Embryonic facial prominence (tissue), 1 donor: ENCODE measurements around the gene LPAR5.

Source experiments
- DNase-seq: peaks from one replicate; pipeline ENCODE4 v3.0.0-alpha.2; 2016; ENCODE audit errors: extremely low spot score

Gene LPAR5

DNA sequence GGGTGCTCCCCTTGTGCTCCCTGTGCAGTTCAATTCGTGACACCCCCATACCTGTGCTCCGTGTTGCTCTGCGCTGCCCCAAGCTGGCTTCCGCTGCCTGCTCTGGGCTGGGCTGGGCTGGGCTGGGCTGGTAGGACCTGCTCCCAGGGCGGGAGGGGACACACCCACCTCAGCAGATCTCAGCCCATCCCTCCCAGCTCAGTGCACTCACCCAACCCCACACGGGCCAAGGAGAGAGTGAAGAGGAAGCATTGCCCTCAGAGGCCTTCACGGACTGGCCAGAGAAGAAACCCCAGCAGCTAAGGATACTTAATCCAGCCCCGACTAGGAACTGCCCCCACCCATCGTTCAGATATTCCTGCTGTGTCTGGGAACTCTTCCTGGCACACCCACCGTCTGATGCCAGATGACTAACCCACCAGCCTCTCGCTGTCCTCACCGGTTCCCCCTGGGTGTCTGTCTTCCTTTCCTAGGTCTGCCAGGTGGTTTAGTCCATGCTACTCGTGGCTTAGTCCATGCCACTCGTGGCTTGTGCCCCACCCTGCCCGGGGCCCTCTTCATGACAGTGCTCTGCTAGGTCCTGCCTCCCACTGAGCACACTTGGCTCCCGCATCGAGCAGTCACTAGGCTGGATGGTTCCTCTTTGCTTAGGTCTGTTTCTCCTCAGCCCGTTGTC is at the start of gene LPAR5:
LPAR5 (minus strand) TSS at position 104 of the 676 bp plus-strand sequence. CDS start 14,711 bp downstream, outside the sequence.
- no peak for DNase-seq

DNA sequence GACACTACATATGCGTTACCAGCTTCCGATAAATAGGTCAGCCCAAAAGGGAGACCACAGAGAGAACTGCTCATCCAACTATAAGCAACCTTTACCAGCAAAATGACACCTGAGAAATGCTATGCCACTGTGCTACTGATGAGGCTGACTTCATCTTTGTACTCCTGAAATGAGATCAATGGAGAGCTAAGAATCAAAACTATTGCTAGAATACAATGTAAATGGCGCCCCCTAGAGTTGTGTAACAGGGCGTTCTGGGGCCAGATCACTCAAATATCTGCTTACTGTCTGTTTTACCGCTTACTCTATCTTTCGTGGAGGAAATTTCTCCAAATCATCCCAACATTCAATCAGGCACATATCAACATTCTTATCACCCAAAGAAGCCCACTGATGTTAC is 48.9 kb upstream of the LPAR5 start:
- DNase-seq: no peak

DNA sequence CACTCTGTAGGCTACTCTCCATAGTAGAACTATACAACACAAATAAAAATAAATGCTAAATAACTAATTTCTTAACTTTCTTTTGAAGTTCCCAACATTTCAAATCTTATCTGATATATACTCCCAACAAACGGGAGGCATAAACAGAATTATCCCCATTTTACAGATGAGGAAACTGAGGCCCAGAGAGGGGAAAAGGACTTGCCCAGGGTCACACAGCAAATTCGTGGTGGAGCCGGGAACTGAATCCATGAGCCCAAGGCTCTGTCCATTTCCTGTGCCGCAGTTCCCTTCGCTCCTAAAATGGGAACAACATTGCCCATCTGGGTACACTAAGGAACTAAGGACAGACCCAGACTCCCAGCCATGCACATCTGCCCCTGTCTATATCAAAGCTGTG is 41.2 kb upstream of the LPAR5 start:
- DNase-seq: no peak

DNA sequence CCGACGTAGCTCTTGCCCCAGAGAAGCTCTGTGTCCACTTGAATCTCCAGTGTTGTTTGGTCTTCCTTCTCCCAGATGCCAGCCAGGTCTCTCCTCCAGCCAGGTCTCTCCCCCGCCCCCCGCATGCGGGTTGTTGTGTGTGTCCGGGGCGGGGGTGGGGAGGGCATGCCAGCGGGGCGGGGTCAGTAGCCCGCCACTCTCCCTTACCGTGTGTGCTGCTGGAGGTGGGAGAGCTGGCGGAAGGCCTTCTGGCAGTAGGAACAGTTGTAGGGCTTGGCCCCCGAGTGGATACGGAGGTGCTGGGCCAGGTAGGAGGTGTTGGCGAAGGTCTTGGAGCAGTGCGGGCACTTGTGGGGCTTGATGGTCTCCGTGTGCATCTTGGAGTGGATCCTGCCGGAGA is 36.4 kb upstream of the LPAR5 start:
- no peak for DNase-seq

DNA sequence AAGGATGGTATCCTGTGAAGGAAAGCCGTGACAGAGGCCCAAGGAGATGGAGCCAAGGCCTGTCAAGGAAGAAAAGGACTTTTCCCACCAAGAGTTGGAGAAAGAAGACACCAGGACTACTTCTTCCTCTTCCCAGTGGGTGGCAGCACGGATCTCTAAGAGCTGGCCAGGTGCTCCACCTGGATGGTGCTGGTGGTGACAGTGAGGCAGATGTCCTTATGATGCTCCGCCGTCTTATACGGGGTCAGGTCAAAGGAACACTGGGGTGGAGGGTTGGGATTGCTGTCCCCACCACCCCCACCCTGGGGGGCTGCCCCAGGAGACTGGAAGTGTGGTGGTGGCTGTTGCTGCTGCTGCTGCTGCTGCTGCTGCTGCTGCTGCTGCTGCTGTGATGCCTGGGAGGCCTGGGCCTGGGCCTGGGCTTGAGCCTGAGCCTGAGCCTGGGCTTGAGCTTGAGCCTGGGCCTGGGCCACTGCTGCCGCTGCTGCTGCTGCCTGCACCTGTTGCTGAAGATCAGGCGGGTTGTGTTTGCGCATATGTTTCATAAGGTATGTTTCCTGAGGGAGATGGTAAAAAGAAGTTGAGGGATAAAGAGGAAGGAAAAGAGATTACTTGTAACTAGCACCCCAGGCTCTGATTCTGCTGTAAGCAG is 31.9 kb upstream of the LPAR5 start:
- DNase-seq: no peak

DNA sequence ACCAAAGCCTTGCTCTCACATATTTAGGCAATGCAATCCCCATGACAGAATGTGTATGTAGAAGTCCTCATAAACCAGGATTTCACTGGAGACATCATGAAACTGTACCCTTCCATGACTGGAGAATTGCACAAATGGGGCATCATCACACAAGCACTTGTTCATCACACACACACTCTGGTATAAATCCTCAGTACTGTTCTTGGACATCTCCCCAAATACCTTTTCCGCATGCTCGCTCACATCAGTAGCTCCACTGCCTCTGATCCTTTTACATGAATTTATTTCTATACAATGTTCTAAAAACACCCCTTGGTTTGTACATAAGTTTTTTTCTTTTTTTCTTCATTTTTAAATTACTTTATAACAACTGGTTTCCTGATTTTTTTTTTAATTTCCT is 30.5 kb upstream of the LPAR5 start:
- no peak for DNase-seq

DNA sequence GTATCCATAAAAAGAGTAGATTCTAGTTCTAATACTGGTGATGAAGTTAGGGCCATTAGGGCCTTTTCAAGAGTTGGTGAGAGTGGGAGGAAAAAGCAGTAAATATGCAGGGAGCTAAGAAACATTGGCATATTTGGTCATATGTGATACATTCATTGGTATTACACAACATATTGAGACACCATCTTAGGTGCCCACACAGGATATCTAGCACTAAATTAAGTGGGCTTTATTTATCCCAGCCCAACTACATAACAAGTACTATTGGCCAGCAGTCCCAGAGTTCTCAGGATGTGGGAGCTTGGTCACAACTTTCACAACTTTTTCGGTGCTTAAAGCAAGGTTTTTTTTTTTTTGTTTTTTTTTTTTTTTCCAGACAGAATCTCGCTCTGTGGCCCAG is 29.1 kb upstream of the LPAR5 start:
- DNase-seq: no peak

DNA sequence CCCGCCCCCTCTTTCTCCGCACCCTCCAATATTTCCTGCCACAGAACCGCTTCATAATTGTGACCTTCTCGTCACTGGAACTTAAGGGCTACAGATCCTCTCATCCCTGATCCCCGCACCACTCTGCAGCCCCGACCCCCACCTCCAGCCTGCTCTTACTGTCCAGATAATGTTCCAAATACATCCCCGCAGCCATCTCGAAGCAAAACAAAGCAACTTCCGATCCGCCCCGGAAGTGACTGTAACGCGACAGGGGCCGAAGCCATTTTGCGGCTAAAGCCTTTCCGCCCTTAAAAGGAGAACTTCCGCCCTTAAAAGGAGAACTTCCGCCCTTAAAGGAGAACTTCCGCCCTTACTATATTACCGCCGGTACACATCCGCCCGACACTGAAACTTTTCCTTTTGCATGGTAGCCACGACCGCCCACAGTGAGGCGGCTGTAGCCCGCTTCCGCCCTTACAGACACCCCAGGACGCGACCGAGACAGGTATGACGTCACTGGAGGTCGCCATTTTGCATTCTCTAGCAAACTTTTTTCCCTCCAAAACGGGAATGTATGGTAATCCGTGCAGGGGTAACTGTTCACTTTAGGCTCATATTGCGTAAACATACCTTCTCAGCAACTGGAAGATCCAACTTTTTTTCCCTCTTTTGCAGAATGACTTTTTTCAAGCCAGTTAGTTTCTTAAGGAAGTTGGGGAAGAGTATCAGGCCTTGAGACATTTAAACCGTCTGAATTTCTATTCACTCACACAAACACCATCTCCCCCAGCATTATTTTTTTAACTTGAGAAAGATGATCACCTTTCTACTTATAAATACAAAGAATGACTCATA is 27.4 kb upstream of the LPAR5 start, which contains the start of gene ING4:
ING4 (minus strand) TSS at position 214 of the 837 bp plus-strand sequence; CDS start at position 196, 18 bp downstream.
- DNase-seq: peak; percentile 100

DNA sequence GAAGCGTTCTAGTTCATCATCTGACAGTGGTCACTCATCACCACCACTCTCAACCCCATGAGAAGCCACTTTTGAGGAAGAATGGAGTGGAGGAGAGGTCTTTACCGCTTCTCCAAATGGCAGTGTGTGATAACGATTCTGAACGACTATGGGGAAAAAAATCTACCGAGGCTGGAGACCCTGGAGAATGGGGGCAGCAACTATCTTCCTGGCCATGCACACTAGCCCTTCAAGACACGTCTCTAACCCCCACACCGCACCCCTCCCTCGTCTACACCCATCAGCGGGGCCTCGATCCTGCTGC is 26.8 kb upstream of the LPAR5 start:
- DNase-seq: no peak

DNA sequence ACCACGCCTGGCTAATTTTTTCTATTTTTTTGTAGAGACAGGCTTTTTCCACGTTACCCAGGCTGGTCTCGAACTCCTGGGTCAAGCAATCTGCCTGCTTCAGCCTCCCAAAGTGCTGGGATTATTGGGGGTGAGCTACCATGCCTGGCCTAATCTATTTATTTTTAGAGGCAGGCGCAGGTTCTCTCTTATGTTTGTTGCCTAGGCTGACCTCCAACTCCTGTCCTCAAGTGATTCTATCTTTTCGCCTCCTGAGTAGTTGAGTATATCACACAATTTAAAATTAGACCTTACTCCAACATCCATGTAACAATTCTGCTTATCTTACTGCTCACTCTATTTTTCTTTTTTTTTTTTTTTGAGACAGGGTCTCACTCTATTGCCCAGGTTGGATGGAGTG is 18.2 kb upstream of the LPAR5 start:
- no peak for DNase-seq

DNA sequence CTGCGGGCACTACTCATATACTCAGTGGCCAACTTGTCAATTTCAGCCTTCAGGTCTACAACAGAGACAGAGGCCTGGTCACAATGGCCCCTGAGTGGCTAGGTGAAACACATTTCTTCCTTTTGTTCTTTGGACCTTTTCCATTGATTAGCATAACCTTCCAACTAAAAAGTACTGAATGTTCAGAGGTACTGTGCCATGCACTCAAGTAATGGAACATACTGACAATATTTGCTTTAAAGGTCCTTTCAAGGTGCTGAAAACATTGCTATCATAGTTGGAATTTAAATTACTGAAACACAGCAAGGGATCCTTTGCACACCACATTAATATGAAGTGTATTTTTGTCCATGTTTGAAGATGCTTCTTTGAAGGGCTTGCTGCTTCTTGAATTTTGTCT is 17.6 kb upstream of the LPAR5 start:
- DNase-seq: no peak

DNA sequence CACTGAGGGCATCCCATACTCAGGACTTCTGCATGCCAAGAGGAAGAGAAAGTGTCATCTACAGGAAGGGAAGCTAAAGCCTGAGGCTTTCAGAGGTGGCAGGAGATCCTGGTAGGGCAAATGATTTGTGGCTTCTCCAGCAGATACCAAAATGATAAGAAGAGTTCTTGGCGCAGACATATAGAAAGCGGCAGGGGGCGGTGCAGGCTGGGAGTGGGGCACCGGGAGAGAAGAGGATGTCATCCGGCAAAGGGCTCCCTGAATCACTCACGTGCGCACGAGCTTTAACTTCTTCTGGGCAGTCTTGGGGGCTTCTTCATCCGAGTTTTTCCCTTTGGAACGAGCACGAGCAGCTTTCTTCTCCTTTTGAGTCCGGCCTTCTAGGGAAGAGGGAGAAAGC is 16.6 kb upstream of the LPAR5 start:
- DNase-seq: no peak

DNA sequence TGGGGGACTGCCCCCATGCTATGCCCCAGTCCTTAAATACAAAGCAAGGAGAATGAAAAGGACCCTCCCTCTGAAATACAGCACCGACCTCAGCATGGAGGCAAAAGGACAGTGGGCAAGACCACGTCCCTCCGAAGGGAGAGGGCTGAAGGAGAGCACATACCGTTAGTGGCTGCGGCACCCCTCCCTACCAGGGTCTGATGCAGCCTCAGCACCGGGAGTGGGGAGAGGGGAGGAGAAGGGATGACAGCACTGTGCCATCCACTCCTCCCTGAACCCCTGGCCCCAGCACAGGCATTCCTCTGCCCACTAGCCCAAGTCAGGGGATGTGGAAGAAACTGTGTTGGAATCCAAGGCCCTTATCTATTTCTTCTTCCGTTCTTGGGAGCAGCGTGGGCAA is 15.1 kb upstream of the LPAR5 start:
- DNase-seq: no peak

DNA sequence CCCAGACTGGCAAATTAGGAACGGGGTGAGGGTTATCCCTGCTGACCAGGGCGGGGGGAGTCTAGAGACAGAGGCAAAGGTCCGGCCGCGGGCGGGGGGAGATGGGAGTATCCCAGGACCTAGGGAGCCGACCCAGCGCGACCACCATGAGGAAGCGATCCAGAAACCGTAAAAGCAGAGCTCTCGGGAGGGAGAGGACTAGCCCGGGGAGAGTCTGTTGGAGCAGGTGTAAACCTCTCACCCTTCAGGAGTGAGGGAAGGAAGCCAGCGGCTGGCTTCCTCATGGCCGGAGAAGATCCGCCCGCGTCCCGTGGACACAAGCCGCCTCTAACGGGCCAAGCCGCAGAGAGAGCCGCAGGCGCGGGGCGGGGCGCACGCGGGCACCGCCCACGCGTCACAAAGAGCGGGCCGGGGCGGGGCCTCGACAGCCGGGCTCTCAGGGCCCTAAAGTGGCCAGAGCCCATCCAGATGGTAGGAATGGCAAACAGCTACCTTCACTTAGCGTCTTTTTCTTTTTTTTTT is 11.4 kb upstream of the LPAR5 start, which contains the start of gene ACRBP:
ACRBP (minus strand) TSS at position 350 of the 522 bp plus-strand sequence; CDS start at position 284, 66 bp downstream.
- no peak for DNase-seq

DNA sequence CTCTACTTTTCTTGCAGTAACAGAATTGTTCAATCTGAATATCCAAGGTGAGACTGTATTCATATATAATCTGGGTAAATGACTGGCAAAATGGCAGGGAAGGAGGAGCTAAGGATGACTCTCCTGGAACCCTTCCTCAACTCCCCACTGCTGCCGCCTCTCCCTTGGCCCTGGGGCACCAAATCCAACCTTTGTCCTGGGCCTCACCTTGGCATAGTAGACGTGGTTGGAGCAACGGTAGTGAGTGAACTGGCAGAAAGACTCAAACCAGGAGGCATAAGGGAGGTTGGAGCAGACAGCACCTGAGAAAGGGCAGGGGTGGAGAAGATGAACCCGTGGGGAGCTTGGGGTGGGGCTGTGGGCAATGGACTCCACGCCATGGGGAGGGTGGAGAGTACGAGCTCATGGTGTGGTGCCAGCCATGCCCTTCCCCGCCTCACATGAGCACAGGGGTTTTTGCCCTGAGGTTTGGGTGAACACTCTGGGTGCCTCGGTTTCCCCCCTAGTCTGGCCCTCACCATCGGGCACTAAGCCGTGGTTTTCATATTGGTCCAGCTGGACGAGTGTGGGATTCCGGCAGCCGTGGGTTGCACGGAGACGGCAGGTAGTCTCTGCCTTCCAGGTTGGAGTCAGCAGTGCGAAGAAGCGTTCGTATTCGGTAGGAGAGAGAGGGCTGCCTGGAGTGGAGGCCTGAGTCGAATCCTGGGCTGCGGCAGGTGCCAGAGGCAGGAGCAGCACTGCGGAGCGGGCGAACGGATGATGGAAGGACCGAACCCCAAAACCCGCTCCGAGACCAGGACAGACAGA is 10.7 kb upstream of the LPAR5 start:
- no peak for DNase-seq

DNA sequence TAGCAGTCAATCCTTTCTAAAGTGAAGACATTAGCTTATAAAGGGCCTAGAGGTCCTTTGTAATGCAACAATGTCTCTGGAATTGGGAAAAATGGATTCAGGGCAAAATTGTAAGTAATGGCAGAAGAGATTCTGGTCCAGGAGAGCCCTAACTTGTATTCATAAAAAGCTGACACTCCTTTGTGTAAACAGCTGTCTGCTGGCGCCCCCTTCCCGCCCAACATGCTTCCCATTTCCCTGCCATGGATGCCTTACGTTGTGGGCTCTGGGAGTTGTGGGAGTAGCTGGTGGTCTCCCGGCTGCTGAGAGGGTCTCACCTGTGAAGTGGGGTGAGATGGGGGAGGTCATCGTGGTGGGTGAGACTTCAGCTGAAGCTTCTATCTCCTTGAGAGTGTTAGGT is 9.1 kb upstream of the LPAR5 start:
- no peak for DNase-seq

DNA sequence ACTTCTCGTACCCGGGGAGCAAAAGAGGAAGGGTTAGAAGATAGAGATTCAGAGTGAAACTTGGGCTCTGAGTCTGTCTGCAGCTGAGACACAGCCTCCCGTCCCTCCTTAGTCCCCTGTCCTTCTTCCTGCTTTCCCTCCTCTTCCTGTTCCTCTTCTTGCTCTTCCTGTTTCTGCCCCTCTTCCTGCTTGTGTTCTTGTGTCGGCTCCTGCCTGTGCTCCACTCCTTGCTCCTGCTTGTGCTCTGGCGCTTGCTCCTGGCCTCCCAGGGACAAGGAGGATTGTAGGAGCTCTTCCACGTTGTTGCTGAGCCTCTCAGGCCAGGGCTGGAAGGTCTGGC is 8.5 kb upstream of the LPAR5 start:
- DNase-seq: no peak

DNA sequence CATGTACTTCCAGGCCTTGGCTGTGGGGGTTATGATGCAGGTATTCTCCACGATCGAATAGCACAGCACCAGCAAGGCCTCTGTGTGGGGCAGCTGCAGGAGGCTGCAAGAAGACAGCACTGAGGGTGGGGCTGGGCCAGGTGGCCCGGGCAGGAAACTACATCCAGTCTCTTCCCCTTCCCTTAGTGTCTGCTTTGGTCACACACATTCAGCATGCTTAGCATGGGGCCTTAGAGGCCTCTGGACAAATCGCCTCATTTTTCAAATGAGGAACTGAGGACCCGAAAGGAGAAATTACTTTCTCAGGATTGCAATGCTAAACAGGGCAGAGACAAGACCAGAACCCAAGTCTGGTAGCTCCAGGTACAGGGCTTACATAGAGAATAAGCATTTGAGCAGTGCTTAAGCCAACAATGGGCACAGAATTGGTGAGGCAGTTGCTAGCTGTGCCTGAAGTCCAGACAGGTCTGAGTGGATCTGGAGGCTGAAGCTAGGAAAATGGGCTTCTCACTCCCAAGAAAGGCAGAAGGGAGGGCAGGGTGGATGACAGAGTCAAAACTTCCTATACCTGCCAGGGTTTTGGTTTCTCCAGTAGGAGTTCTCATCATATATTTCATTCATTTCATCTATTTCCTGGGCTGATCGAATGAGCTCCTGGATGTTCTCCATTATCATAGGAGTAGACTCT is 8.0 kb upstream of the LPAR5 start:
- no peak for DNase-seq

DNA sequence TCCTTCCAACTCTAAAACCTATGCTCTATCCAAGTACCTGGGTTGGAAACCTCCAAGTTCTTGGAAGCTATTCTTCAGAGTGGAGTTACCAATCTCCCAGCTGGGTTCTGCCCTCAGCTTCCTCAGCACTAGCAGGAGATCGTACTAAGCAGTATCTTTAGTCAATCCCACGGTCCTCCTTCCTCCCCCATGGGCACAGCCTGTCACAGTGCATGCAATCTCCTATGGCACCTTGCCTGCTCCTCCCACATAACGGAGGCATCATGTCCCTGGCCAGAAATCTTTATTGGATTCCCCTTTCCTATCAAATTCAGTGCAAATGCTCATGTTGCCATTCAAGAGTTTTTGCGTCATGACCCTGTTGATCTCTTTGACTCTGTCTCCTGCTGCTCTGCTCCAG is 5.4 kb upstream of the LPAR5 start:
- no peak for DNase-seq

DNA sequence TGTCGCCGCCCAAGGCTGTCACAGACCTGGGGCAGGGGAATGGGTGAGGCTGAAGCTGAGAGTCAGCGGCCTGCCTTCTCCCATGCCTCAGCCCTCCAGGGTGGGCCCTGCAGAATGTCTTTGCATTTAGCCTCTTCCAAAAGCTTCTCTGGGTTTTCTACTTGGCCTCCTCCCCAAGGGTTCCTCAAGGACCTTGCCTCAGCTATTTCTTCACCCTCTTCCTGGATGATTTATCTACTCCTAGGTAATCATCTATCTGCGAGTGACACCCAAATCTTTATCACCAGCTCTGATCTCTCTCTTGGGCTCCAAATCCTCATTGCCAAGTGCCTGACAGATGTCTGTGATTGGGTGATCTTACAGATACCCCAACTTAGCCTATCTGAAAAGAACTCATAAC is 4.7 kb upstream of the LPAR5 start:
- no peak for DNase-seq

DNA sequence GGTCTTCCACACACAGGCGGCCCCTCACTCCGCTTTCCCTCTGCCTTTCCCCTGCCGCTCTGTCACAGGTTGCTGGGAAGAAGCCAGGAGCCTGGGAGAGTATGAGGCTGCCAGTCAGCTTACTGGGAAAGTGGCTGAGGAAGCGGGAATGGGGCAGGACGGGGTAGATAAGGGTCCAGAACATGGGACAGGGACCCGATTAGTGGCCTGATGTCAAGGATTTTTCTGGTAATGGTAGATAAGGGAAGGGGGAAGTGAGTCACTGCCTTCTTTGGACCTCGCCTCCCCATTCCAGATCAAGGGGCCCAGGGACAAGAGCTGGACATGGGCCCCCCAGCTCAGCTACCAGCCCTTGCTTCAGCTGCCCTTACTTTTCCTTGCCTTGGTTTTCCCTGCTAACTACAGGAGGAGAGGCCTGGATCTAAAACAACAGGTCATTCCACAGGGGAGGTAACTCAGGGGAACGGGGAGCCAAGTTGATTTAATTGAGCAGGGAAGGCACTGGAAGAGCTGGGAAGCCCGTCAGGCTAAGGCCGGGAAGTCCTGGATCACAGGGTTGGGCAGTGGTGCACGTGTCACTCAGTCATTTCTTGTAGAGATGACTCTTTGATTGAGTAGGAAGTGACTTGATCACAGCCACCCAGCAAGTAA is 3.5 kb upstream of the LPAR5 start:
- no peak for DNase-seq
